Measurements from ENCODE around the gene EPHA4. TPM values are rescaled to one million over a fixed set of nuclear protein-coding genes. Genes with fewer than 3 reads are reported as not detected.

The EPHA4 gene
- polyA plus RNA-seq, 1 of the 3 experiments (the other 2 are of a cell fraction): 0.90 TPM

GRCh38 chr2:221517146-221517695 is 54.9 kb downstream of the EPHA4 start:
- no peak for DNase-seq
- Histone ChIP-seq H3K4me1 (ENCODE audit: control insufficient read depth in 1 of 2, insufficient read depth in 2 of 2, low read depth in 1 of 2, low read length in 1 of 2) (no peaks in the 10 kb centered on the region), H3F3A (replicated peaks; ENCODE audit: insufficient read depth) (no peaks in the 10 kb centered on the region), H3K4me2 (no peak overlapping the region), H2AFZ (ENCODE audit: low read depth) (no peak overlapping the region), H4K20me1 (ENCODE audit: insufficient read depth) (no peaks in the 10 kb centered on the region), H3K4me3 (ENCODE audit: low read depth in 2 of 2, low read length in 1 of 2) (no peak overlapping the region), H3K79me2 (ENCODE audit: insufficient read depth) (no peaks in the 10 kb centered on the region), H3K27ac (ENCODE audit: low read depth in 2 of 2, low read length in 1 of 2) (no peak overlapping the region), H3K27me3 (ENCODE audit: insufficient read depth) (no peaks in the 10 kb centered on the region), H3K9me2 (no peaks in the 10 kb centered on the region), H3K36me3 (replicated peaks in 1 of 2; ENCODE audit: control insufficient read depth in 1 of 2, insufficient read depth in 2 of 2, low read length in 1 of 2) (no peaks in the 10 kb centered on the region), H3K9me3 (no peaks in the 10 kb centered on the region), H3K9ac (no peak overlapping the region)
- TF ChIP-seq RFX5 (IDR thresholded peaks at IDR 0.05; ENCODE audit: low read length) (no peak), SMC3 (IDR thresholded peaks at IDR 0.05; ENCODE audit: low read depth, low read length) (no peak), MXI1 (IDR thresholded peaks at IDR 0.05; ENCODE audit: low read depth, low read length) (no peak), RXRA (IDR thresholded peaks at IDR 0.05; ENCODE audit: borderline replicate concordance, low read depth) (no peak), CHD2 (IDR thresholded peaks at IDR 0.05; ENCODE audit: low read length, partially characterized antibody) (no peak), CTCF (IDR thresholded peaks at IDR 0.05) (no peak), NFIC (IDR thresholded peaks at IDR 0.05; ENCODE audit: borderline replicate concordance) (no peak), TAF1 (IDR thresholded peaks at IDR 0.05; ENCODE audit: borderline replicate concordance, low read depth, low read length) (no peak), SIN3A (IDR thresholded peaks at IDR 0.05; ENCODE audit: borderline replicate concordance, low read depth, low read length) (no peak), EP300 (IDR thresholded peaks at IDR 0.05; ENCODE audit: borderline replicate concordance in 1 of 2, low read depth in 1 of 2, low read length in 1 of 2) (no peak), POLR2AphosphoS5 (IDR thresholded peaks at IDR 0.05; ENCODE audit: low read depth, low read length) (no peak), JUND (IDR thresholded peaks at IDR 0.05) (no peak), RAD21 (IDR thresholded peaks at IDR 0.05; ENCODE audit: low read length) (no peak), FOXM1 (IDR thresholded peaks at IDR 0.05; ENCODE audit: low read depth) (no peak), PBX3 (IDR thresholded peaks at IDR 0.05) (no peak), MEF2A (IDR thresholded peaks at IDR 0.05; ENCODE audit: borderline replicate concordance, low read depth) (no peak)
- TF ChIP-seq, protein P1, sequence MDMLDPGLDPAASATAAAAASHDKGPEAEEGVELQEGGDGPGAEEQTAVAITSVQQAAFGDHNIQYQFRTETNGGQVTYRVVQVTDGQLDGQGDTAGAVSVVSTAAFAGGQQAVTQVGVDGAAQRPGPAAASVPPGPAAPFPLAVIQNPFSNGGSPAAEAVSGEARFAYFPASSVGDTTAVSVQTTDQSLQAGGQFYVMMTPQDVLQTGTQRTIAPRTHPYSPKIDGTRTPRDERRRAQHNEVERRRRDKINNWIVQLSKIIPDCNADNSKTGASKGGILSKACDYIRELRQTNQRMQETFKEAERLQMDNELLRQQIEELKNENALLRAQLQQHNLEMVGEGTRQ (IDR thresholded peaks at IDR 0.05; ENCODE audit: borderline replicate concordance, low read depth, low read length): no peak
- POLR2A ChIA-PET: no interaction called here
- 35% methylated on average over 4 of the region's 4 CpGs for WGBS (ENCODE audit: low lambda C conversion rate)
- CTCF ChIA-PET: no interaction called here
